Jurkat, Clone E6-1 (cell line): ENCODE measurements around the gene HLA-DOA.

Source experiments
- DNase-seq: peaks from one replicate; pipeline ENCODE4 v3.0.0-alpha.2; 2011; ENCODE audit warnings: low read depth, low spot score
- H3K4me3 ChIP-seq: 2 replicates; pipeline ENCODE4 v1.5.1; 2011; ENCODE audit warnings: mild to moderate bottlenecking, low read length, control low read depth, moderate library complexity

HLA-DOA gene

GRCh38 chr6:32969685-32970412 lies 39.5 kb downstream of the HLA-DOA start:
- peak overlapping the region; percentile 95 for H3K4me3 ChIP-seq
- DNase-seq: peak; percentile 75

- DNase-seq: peak; percentile 79
These were observed 40.3 kb downstream of the HLA-DOA start for GRCh38 chr6:32968867-32969684.

DNA sequence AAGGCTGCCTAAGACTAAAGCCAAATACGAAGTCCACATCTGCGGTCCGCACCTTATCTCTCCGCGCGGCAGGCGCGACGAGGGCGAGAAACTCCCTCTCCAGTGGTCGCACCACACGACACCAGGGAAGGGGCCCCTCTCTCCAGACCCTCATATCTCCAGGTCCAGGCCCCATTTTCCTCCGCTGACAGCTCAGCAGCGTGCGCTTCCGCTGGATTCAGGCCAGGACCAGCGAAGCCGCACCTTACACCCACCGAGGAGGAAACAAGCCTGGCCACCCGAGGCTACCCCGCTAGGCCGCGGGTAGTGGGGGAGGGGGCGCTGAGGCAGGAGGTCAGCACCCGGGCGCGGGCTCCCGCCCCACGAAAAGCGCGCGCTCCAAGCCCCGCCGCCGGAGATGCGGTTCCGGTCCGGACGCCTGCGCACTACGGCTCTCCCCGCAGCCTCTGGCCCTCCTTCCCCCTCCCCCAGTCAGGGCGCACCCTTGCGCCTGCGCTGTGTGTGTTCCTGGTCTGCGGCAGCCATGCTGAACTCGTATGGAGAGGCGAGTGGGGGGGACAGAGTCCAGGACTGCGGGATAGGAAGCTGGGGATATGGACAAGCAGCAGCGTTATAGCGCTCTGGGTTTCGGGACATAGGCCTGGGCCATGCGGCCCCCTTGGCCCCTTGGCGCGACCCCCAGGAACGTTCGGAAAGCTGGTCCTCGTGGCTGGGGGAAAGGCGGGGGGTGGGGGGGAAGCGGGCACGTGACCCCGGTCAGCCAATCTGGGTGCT lies 41.1 kb downstream of the HLA-DOA start, which contains the start of gene BRD2:
Gene BRD2 (plus strand): TSS at position 502 of the 774 bp plus-strand sequence. CDS start 4,305 bp downstream, outside the sequence.
- peak; percentile 95 for DNase-seq
- peak within 1 kb of the TSS; percentile 95 for H3K4me3 ChIP-seq

More at GRCh38 chr6:32968867-32969684, 40.3 kb downstream of the HLA-DOA start:
- H3K4me3 ChIP-seq: peak overlapping the region; percentile 95

GRCh38 chr6:32967151-32968091 lies 42.0 kb downstream of the HLA-DOA start:
- peak overlapping the region; percentile 95 for H3K4me3 ChIP-seq
- DNase-seq: peak; percentile 60

DNA sequence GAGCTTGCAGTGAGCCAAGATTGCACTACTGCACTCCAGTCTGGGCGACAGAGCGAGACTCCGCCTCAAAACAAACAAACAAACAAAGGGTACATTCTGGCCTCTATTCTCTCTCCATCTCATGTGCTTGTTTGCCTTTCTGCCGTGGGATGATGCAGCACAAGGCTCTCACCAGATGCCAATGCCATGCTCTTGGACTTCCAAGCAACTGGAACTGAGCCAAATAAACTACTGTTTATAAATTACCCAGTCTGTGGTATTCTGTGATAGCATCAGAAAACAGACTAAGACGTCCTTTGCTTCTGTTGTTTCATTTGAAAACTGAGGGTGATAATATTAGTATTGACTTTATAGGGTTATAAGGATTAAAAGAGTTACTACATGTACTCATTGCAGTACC lies 44.6 kb downstream of the HLA-DOA start:
- no peak overlapping the region for H3K4me3 ChIP-seq
- no peak for DNase-seq

- no peak overlapping the region for H3K4me3 ChIP-seq
- DNase-seq: no peak
These were observed 45.5 kb downstream of the HLA-DOA start for GRCh38 chr6:32963866-32964265.

DNA sequence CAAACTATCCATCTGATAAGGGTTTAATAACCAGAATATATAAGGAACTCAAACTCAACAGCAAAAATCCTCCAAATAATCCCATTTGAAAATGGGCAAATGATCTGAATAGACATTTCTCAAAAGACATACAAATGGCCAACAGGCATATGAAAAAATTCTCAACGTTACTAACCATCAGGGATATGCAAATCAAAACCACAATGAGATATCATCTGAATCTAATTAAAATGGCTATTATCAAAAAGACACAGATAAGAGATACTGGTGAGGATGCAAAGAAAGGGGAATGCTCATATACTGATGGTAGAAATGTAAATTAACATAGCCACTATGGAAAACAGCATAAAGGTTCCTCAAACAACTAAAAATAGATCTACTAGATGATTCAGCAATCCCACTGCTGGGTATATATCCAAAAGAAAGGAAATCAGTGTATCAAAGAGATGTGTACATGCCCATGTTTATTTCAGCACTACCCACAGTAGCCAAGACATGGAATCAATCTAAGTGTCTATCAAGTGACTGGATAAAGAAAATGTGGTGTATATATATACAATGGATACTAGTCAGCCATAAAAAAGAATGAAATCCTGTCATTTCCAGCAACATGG lies 47.1 kb downstream of the HLA-DOA start:
- DNase-seq: no peak
- no peak overlapping the region for H3K4me3 ChIP-seq

- no peak for DNase-seq
- H3K4me3 ChIP-seq: no peak overlapping the region
These were observed 48.8 kb downstream of the HLA-DOA start for GRCh38 chr6:32960563-32960962.

GRCh38 chr6:32956176-32956575 lies 53.2 kb downstream of the HLA-DOA start:
- DNase-seq: no peak
- no peak overlapping the region for H3K4me3 ChIP-seq

GRCh38 chr6:32954986-32955802 lies 54.2 kb downstream of the HLA-DOA start:
- H3K4me3 ChIP-seq: no peak overlapping the region
- DNase-seq: peak; percentile 60

DNA sequence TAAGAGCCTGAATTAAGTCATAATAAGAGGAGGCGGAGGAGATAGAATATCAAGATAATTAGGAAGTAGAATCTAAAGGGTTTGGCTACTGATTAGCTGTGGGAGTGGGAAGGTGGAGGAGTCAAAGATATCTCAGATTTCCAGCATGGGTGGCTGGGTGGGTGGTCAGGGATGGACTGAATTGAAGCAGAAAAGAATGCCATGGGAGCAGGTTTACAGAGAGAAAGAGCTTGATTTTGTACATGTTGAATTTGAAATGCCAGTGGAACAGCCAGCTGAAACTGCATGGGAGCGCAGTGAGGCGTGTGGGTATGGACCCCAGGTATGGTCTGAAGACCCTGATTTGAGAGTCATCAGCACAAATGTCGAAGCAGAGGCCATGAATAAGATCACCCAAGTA lies 55.1 kb downstream of the HLA-DOA start:
- no peak overlapping the region for H3K4me3 ChIP-seq
- DNase-seq: no peak
